SKM-1 treated with dmso at 0.1 percent for 144 hours (cell line): Measurements from ENCODE around the gene CHCHD6.
A peak's percentile ranks its signal among the peaks of the same experiment; 100 is the strongest.

Experiments used
- DNase-seq: peaks from one replicate; lab custom pipeline; 2025; ENCODE audit not compliant: unreplicated experiment; lab: John Stamatoyannopoulos, UW

CHCHD6 gene

GRCh38 chr3:126699011-126699410, 5.0 kb upstream of the CHCHD6 start:
- DNase-seq: no peak

- DNase-seq: no peak
These were observed 614 bp downstream of the CHCHD6 start for GRCh38 chr3:126704494-126705214.

- DNase-seq: no peak
These were observed 2.6 kb downstream of the CHCHD6 start for GRCh38 chr3:126706631-126707030.

GRCh38 chr3:126711121-126711760, 7.2 kb downstream of the CHCHD6 start:
- DNase-seq: no peak

DNA sequence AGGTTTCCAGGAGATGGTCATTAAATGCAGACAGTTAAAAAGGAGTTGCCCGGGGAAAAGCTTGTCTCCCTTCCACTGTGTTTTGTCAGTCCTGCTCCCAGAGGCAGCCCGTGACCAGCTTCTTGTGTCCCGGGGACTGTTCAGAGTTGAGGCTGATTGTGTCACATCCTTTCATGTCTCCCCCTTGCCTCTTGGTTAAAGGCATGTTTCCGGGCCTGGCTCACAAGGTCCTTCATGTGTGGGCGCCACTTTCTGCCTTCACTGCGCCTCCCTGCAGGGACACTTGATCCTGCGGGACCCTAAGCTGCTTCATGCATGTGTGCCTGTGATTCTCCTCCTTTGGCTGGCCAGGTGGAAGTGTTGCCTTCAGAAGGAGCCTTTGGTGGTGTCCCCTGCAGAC, 9.2 kb downstream of the CHCHD6 start:
- no peak for DNase-seq

- DNase-seq: no peak
These were observed 10.3 kb downstream of the CHCHD6 start for GRCh38 chr3:126714276-126714900.

- DNase-seq: no peak
These were observed 10.9 kb downstream of the CHCHD6 start for GRCh38 chr3:126714921-126715320.

- no peak for DNase-seq
These were observed 11.4 kb downstream of the CHCHD6 start for GRCh38 chr3:126715432-126715831.

- no peak for DNase-seq
These were observed 12.0 kb downstream of the CHCHD6 start for GRCh38 chr3:126716057-126716456.

DNA sequence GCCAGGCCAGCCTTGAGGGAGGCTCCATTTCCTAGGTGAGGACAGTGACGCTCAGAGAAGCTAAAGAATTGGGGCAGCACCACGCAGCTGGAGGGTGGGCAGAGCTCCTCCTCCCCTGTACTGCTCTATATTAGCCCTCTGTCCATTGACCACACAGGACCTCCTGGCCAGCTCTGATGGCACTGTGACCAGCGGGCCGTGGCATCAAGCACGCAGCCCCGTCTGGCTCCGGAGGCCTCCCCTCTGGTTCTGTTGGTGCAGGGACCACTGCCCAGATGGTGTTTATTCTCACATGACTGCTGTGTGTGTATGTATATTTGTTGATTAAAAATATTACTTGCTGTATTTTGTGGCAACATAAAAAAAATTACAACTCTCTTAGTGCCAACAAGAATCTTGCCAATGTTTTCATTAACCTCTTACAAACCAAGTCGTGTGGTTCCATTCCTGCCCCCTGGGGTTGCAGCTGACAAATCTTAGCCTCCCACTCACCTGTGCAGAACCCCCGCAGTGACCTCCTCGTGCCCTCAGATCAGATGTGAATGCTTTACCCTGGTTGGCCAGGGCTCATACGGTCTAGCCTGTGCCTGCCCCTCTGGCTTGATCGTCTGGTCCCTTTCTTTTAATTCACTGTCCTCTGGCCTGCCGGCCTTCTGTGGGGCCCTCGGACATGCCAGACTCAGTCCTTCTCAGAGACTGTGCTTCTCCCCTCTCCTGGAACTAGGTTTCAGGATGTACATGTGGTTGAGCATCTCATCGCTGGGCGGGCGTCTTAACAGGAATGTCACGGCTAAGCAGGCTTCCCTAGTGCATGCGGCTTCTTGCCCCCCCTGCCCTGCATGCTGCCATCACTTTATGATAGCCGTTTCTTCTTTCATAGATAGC, 14.8 kb downstream of the CHCHD6 start:
- no peak for DNase-seq

- DNase-seq: no peak
These were observed 16.6 kb downstream of the CHCHD6 start for GRCh38 chr3:126720596-126720995.

DNA sequence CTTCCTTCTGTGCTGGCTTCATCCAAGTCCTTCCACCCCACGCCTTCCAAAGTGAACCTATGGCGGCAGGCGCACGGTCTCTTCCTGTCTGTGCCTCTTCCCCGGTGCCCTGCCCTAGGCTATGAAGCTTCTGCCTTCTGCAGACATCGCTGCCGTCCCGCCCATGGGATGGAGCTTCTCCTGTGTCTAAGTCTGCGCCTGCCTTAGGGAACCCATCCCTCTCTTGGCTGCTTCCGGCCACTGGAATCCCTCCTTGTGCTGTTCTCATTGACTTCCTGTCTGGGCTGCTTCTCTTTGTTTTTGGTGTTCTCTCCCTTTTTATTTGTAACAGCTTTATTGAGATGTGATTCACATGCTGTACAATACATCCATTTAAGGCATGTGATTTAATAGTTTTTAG, 17.2 kb downstream of the CHCHD6 start:
- DNase-seq: no peak

DNA sequence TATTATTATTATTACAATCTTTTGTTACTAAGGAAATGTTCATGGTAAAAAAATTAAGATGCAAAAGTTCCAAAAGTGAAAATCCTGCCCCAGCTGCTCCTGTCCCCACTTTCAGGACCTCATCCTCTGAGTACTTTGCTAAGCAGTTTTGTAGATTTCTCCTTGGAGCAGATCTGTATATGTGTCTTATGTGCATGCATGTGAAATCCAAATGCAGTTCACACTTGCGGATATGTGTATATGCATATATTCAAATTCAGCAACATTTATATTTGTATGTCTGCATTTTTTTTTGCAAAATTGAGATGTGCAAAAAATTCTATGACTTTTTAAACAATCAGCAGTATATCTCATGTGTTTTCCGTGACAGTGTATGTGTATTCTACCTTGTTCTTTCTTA, 19.2 kb downstream of the CHCHD6 start:
- no peak for DNase-seq

DNA sequence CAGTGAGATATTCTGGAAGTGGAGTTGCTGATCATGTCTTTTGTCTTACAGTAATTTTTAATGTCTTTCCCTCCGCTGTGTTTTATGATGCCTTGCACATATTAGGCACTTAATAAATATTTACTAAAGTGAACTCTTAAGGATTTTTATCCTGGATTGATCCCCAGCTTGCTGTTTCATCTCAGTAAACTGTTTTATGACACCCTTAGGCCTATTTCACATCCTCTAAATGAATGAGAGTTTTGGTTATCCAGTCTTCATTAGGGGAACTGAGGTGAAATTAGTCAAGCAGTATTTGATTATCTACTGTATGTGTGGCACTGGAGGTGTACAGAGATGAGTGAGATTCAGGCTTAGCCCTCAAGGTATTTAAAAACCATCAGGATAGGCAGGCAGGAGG, 19.8 kb downstream of the CHCHD6 start:
- DNase-seq: no peak

GRCh38 chr3:126728680-126729079, 24.6 kb downstream of the CHCHD6 start:
- DNase-seq: no peak

- no peak for DNase-seq
These were observed 26.3 kb downstream of the CHCHD6 start for GRCh38 chr3:126730376-126730775.

GRCh38 chr3:126731044-126731443, 27.0 kb downstream of the CHCHD6 start:
- DNase-seq: peak; percentile 84

- DNase-seq: no peak
These were observed 28.4 kb downstream of the CHCHD6 start for GRCh38 chr3:126732281-126733060.

GRCh38 chr3:126733061-126733430, 29.0 kb downstream of the CHCHD6 start:
- no peak for DNase-seq

DNA sequence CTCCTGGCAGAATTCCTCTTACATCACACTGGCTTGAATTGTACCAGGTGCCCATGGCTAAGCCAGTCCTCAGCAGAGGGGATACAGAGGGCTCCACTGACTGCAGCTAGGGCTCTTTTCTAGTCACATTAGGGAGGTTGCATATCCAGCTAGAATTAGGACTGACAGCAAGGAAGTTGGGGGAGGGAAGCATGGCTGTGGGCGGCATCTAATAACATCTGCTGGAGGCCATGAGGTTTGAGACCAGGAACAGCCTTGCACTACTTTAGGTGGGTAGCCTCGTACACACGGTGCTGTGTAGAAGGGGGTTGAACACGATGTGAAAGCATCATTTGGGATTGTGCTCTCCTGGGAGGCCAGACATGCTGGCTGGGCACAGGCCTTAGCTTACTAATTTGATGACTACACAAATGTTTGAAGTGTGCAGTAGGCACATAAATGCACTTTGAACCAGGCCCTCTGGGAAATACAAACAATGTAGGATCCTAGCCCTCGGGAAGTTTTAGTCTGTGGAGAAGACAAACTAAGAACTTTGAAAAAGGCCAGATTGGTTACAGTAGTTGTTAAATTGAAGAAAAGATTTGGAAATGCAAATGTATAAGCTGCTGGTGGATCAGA, 30.2 kb downstream of the CHCHD6 start:
- no peak for DNase-seq
